Upper lobe of left lung (tissue), 6 donors: Measurements from ENCODE around the gene APOBEC3F. TPM values are rescaled to one million over a fixed set of nuclear protein-coding genes. Genes with fewer than 3 reads are reported as not detected.
"Not testable (repeated sequence)": the region's sequence is repeated elsewhere in the genome, so short reads cannot be mapped to it uniquely, and the experiment has no call there.

ENCODE experiments used
- ATAC-seq, 2 donors: fragments of 200-7000 bp; cut with Tn5 transposase; one replicate each; pipeline ENCODE4 v1.9.1; 2022; ENCODE audit warnings: mild to moderate bottlenecking in 2 of 2, moderate library complexity in 2 of 2; ENCODE audit not compliant: low FRiP score in 2 of 2
- DNase-seq, 2 donors: peaks; one replicate each; pipeline ENCODE4 v3.0.0-alpha.2; 2019 to 2020
- H3K27ac ChIP-seq, 4 donors: fragments of 200-600 bp; sonication (generic); one replicate each; pipeline ENCODE4 v1.5.1; 2016 to 2019
- H3K27me3 ChIP-seq, 4 donors: fragments of 200-600 bp; sonication (generic); one replicate each; pipeline ENCODE4 v1.5.1; 2017 to 2019
- H3K36me3 ChIP-seq, 4 donors: fragments of 200-600 bp; sonication (generic); one replicate each; pipeline ENCODE4 v1.5.1; 2016 to 2019
- H3K4me1 ChIP-seq, 4 donors: fragments of 200-600 bp; sonication (generic); one replicate each; pipeline ENCODE4 v1.5.1; 2018 to 2019
- H3K4me3 ChIP-seq, 4 donors: fragments of 200-600 bp; sonication (generic); one replicate each; pipeline ENCODE4 v1.5.1; 2017 to 2019; ENCODE audit warnings: mild to moderate bottlenecking in 2 of 4, moderate library complexity in 1 of 4
- H3K9me3 ChIP-seq, 4 donors: fragments of 200-600 bp; sonication (generic); one replicate each; pipeline ENCODE4 v1.5.1; 2018 to 2019
- EP300 ChIP-seq, 4 donors: sonication (generic); formaldehyde crosslinking; IDR thresholded peaks; one replicate each; pipeline ENCODE4 v1.5.1; 2017; ENCODE audit warnings: antibody characterized with exemption in 4 of 4, control low read depth in 2 of 4
- POLR2A ChIP-seq, 4 donors: fragments of 450-650 bp; IDR thresholded peaks; one replicate each; pipeline ENCODE4 v1.5.1; 2016 to 2017; ENCODE audit warnings: antibody characterized with exemption in 4 of 4, mild to moderate bottlenecking in 2 of 4
- POLR2AphosphoS5 ChIP-seq, 2 donors: sonication (generic); formaldehyde crosslinking; IDR thresholded peaks; one replicate each; pipeline ENCODE4 v1.5.1; 2017; ENCODE audit warnings: antibody characterized with exemption in 2 of 2
- WGBS, 2 donors: methylation state at CpG; one replicate each; pipeline ENCODE4 v1.1.5; 2017 to 2018; 5-methylcytosine and 5-hydroxymethylcytosine counted together
- total RNA-seq, 6 donors: library from RNA; depleted of rRNA in 4 of 6; stranded (reverse); fragments of >200 nt in 4 of 6; gene quantifications; one replicate each; pipeline versions ENCODE4 v1.1.0 to v1.2.1, GENCODE V29; 2016 to 2021
- TF ChIP-seq, protein P1 (sequence below), 6 experiments: fragments of 450-650 bp in 4 of 6; fragments of 200-600 bp in 2 of 6; sonication (generic) in 2 of 6; IDR thresholded peaks; one replicate each; pipeline ENCODE4 v1.5.1; 2016 to 2019; ENCODE audit warnings: antibody characterized with exemption in 6 of 6
- donor health status: DM: no; HTN: no; CAD: no; lungs with moderate emphysema.
- donor health status: DM: no; HTN: yes; CAD: no; lungs with severe emphysema.

The APOBEC3F gene
- total RNA-seq, 6 donors from 2014 or later = 4.0 to 12.0 (median 6.5) TPM

GRCh38 chr22:39007177-39007576 lies 33.5 kb upstream of the APOBEC3F start:
- DNase-seq = no peak
- ATAC-seq = no peak
- H3K4me3 ChIP-seq = no peak overlapping the region
- TF ChIP-seq, protein P1, sequence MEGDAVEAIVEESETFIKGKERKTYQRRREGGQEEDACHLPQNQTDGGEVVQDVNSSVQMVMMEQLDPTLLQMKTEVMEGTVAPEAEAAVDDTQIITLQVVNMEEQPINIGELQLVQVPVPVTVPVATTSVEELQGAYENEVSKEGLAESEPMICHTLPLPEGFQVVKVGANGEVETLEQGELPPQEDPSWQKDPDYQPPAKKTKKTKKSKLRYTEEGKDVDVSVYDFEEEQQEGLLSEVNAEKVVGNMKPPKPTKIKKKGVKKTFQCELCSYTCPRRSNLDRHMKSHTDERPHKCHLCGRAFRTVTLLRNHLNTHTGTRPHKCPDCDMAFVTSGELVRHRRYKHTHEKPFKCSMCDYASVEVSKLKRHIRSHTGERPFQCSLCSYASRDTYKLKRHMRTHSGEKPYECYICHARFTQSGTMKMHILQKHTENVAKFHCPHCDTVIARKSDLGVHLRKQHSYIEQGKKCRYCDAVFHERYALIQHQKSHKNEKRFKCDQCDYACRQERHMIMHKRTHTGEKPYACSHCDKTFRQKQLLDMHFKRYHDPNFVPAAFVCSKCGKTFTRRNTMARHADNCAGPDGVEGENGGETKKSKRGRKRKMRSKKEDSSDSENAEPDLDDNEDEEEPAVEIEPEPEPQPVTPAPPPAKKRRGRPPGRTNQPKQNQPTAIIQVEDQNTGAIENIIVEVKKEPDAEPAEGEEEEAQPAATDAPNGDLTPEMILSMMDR (IDR thresholded peaks at IDR 0.05) = no peak
- no peak for TF ChIP-seq EP300 (IDR thresholded peaks at IDR 0.05)
- no peak for TF ChIP-seq POLR2AphosphoS5 (IDR thresholded peaks at IDR 0.05)
- no peak for TF ChIP-seq POLR2A (IDR thresholded peaks at IDR 0.05)
- WGBS, 2 donors = 95 to 98% methylated on average over 5 of the region's 5 CpGs
- no peaks in the 10 kb centered on the region for H3K27me3 ChIP-seq
- H3K36me3 ChIP-seq = no peaks in the 10 kb centered on the region
- no peaks in the 10 kb centered on the region for H3K9me3 ChIP-seq
- no peak overlapping the region for H3K27ac ChIP-seq
- peaks cover 0 to 8% (median 6%) of the 10 kb centered on the region in 4 donors for H3K4me1 ChIP-seq

GRCh38 chr22:39008271-39008850 lies 32.3 kb upstream of the APOBEC3F start:
- not testable (repeated sequence) for H3K27me3 ChIP-seq, H3K4me3 ChIP-seq, H3K9me3 ChIP-seq, H3K36me3 ChIP-seq, H3K4me1 ChIP-seq, H3K27ac ChIP-seq, ATAC-seq
- 78 to 81% methylated on average over 8 of the region's 8 CpGs for WGBS, 2 donors
- peak in 1 of 2 donors; percentile 15 for DNase-seq

DNA sequence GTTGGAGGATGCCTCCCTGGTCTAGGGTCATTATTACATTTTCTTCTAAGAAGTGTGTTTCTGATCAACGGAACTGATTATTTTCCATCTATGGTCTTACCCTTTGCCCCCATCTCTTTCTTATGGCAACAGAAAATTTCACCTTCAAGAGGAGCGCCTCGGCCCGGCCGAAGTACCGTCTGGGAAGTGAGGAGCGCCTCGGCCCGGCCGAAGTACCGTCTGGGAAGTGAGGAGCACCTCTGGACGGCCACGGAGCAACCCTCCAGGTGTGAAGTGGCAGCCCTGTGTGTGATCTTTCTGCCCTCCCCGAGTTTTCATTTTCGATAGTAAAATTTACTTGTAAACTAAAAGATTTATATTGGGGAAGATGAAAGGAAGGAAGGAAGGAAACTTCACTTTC lies 29.7 kb upstream of the APOBEC3F start:
- H3K27me3 ChIP-seq = no peaks in the 10 kb centered on the region
- DNase-seq (peak in 1 of 2 donors; percentile 71), ATAC-seq (no peak)
- no peak overlapping the region for H3K27ac ChIP-seq
- TF ChIP-seq POLR2AphosphoS5 (IDR thresholded peaks at IDR 0.05) = no peak
- no peak for TF ChIP-seq EP300 (IDR thresholded peaks at IDR 0.05)
- TF ChIP-seq, protein P1 (IDR thresholded peaks at IDR 0.05) = no peak
- TF ChIP-seq POLR2A (IDR thresholded peaks at IDR 0.05) = no peak
- no peaks in the 10 kb centered on the region for H3K36me3 ChIP-seq
- no peaks in the 10 kb centered on the region for H3K9me3 ChIP-seq
- H3K4me3 ChIP-seq = no peak overlapping the region
- H3K4me1 ChIP-seq = peaks cover 12 to 25% (median 16%) of the 10 kb centered on the region in 4 donors
- 72 to 82% methylated on average over 15 of the region's 15 CpGs for WGBS, 2 donors

GRCh38 chr22:39012533-39013511 lies 27.8 kb upstream of the APOBEC3F start:
- peaks cover 12 to 25% (median 16%) of the 10 kb centered on the region in 4 donors for H3K4me1 ChIP-seq
- no peaks in the 10 kb centered on the region for H3K9me3 ChIP-seq
- no peaks in the 10 kb centered on the region for H3K36me3 ChIP-seq
- no peaks in the 10 kb centered on the region for H3K27me3 ChIP-seq
- TF ChIP-seq, protein P1 (IDR thresholded peaks at IDR 0.05) = no peak
- no peak for TF ChIP-seq EP300 (IDR thresholded peaks at IDR 0.05)
- TF ChIP-seq POLR2A (IDR thresholded peaks at IDR 0.05) = no peak
- peak overlapping the region in 1 of 4 donors; percentile 87 for H3K27ac ChIP-seq
- peak in 1 of 2 donors; percentile 8 for DNase-seq
- 89 to 93% methylated on average over 29 of the region's 29 CpGs for WGBS, 2 donors
- no peak for ATAC-seq
- no peak overlapping the region for H3K4me3 ChIP-seq

DNA sequence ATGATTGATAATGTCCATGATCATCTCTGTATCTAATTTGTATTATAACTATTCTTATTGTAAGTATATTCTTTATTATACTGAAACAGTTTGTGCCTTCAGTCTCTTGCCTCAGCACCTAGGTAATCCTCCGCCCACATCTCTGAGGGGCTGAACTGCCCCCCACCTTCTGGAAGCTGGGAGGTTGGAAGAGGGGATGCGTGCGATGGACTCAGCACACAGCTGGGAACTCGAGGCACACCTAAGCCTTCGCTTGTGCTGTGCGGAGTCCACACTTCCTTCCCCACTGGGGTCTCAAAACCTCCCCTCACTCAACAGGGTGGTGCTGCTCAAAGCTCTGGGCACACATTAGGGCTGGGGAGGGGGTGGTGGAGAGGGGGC lies 27.1 kb upstream of the APOBEC3F start:
- WGBS, 2 donors = 63 to 82% methylated on average over 4 to 6 of the region's 6 CpGs
- not testable (repeated sequence) for H3K36me3 ChIP-seq, DNase-seq, H3K27me3 ChIP-seq, H3K9me3 ChIP-seq
- Histone ChIP-seq H3K4me1 (peaks cover 12 to 25% (median 16%) of the 10 kb centered on the region in 4 donors), H3K4me3 (peak overlapping the region in 3 of 4 donors; percentile 41 to 64 (median 57)), H3K27ac (peak overlapping the region; percentile 77 to 95 (median 88))
- ATAC-seq = peak in 1 of 2 donors; percentile 9
